ENCODE data around the gene HHIPL2.

Gene HHIPL2

GRCh38 chr1:222586842-222587241, 38.9 kb upstream of the HHIPL2 start:
- no peak overlapping the region for H3K4me3 ChIP-seq (ENCODE audit: low read length)

GRCh38 chr1:222583079-222583478, 35.2 kb upstream of the HHIPL2 start:
- DNase-seq (ENCODE audit: low read depth): no peak
- no peak for TF ChIP-seq CTCF (IDR thresholded peaks at IDR 0.05; ENCODE audit: insufficient read depth, low read depth, low read length, missing control alignments)
- no peak overlapping the region for H3K4me3 ChIP-seq (ENCODE audit: low read length)

More at GRCh38 chr1:222586842-222587241, 38.9 kb upstream of the HHIPL2 start:
- no peak for TF ChIP-seq CTCF (IDR thresholded peaks at IDR 0.05; ENCODE audit: insufficient read depth, low read depth, low read length, missing control alignments)
- no peak for DNase-seq (ENCODE audit: low read depth)

DNA sequence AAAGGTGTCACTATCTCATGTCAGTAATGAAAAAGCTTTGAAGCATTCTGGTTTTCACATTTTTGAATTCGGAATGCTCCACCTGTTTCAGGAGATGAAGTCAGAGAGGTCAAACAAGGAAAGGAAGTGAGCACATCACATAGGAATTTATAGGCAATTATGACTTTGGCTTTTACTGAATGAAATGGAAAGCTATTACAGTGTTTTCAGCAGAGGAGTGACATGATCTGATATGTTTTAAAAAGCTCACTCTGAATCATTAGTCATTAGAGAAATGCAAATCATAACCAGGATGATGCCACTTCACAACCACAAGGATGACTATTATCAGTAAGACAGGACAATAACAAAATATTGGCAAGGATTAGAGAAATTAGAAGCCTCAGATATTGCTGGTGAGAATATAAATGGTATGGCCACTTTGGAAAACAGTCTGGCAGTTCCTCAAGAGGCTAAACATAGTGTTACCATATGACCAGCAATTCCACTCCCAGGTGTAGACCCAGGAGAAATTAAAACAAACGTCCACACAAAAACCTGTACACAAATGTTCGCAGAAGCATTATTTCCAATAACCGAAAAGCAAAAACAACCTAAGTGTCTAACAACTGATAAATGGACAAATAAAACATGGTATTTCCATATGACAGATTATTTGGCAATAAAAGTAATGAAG, 34.3 kb upstream of the HHIPL2 start:
- peak; percentile 81 for DNase-seq (ENCODE audit: low read depth)
- TF ChIP-seq CTCF (IDR thresholded peaks at IDR 0.05; ENCODE audit: insufficient read depth, low read depth, low read length, missing control alignments): no peak
- H3K4me3 ChIP-seq (ENCODE audit: low read length): no peak overlapping the region

GRCh38 chr1:222579316-222579715, 31.4 kb upstream of the HHIPL2 start:
- no peak for DNase-seq (ENCODE audit: low read depth)
- no peak overlapping the region for H3K4me3 ChIP-seq (ENCODE audit: low read length)
- no peak for TF ChIP-seq CTCF (IDR thresholded peaks at IDR 0.05; ENCODE audit: insufficient read depth, low read depth, low read length, missing control alignments)

DNA sequence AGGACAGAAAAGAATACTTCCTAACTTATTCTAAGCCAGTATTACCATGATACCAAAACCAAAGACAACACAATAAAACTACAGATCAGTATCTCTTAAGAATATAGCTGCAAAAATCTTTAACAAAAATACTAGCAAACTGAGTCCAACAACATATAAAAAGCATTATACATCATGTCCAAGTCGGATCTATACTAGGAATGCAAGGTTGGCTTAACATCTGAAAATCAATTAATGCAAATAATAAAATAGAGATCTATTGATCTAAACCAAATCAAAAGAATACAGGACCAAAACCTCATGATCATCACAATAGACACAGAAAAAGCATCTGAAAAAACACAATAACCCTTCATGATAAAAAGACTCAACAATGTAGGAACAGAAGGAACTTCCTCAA, 22.9 kb upstream of the HHIPL2 start:
- DNase-seq (ENCODE audit: low read depth): no peak
- no peak overlapping the region for H3K4me3 ChIP-seq (ENCODE audit: low read length)

DNA sequence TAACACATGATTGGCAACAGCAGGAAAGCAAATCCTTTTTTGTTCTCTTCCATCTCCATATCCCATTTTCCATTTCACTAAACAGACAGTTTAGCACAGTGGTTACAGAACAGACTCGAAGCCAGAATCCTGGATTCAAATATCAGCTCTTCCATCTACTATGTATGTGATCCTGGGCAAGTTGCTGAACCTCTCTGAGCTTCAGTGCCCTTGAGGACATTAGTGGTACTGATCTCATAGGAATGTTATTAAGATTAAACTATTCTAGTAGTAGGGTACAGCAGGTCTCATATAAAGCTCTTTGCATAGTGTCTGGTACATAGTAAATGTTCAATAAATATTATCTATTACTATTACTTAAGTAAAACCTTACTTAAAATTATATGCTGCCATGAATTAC, 13.8 kb upstream of the HHIPL2 start:
- DNase-seq (ENCODE audit: low read depth): no peak
- peak; percentile 7 for TF ChIP-seq CTCF (IDR thresholded peaks at IDR 0.05; ENCODE audit: insufficient read depth, low read depth, low read length, missing control alignments)
- no peak overlapping the region for H3K4me3 ChIP-seq (ENCODE audit: low read length)

More for the DNA sequence above, 22.9 kb upstream of the HHIPL2 start:
- no peak for TF ChIP-seq CTCF (IDR thresholded peaks at IDR 0.05; ENCODE audit: insufficient read depth, low read depth, low read length, missing control alignments)

- no peak for TF ChIP-seq CTCF (IDR thresholded peaks at IDR 0.05; ENCODE audit: insufficient read depth, low read depth, low read length, missing control alignments)
- no peak for DNase-seq (ENCODE audit: low read depth)
These were observed 9.7 kb upstream of the HHIPL2 start for GRCh38 chr1:222557574-222557973.

More at GRCh38 chr1:222557574-222557973, 9.7 kb upstream of the HHIPL2 start:
- H3K4me3 ChIP-seq (ENCODE audit: low read length): no peak overlapping the region
